HG03175 (cell line): Measurements from ENCODE around the gene RFK.

Experiments
- ATAC-seq: cut with Tn5 transposase; IDR thresholded peaks from one replicate; pipeline ENCODE4 v1.9.1; 2021; ENCODE audit warnings: mild to moderate bottlenecking, moderate library complexity; ENCODE audit not compliant: unreplicated experiment

The RFK gene

DNA sequence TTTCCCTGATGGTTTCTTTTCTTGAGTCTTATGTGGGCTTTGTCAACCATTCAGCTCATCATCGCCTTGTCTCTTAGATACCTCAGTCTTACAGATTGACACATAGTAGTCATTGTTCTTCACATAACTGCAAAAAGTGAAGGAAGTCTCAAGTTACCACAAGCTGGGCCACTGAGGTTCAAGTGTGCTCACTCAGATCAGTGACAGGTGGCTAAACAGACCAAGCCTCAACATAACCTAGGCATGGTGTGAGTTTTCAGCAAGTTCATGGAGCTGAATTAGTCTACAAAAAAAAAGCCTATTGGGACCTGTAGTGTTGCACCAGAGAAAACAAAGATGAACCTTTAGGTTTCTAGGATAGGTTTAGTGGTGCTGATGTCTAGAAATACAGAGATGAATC, 58.2 kb downstream of the RFK start:
- no peak for ATAC-seq
